HG02623 (cell line): ENCODE measurements around the gene MOB3B.

Experiments
- ATAC-seq: cut with Tn5 transposase; IDR thresholded peaks from one replicate; pipeline ENCODE4 v1.9.1; 2021; ENCODE audit warnings: moderate library complexity; ENCODE audit not compliant: unreplicated experiment

Gene MOB3B

GRCh38 chr9:27394154-27394825 lies 135.3 kb downstream of the MOB3B start:
- no peak for ATAC-seq

- no peak for ATAC-seq
These were observed 136.4 kb downstream of the MOB3B start for GRCh38 chr9:27393054-27393846.

- ATAC-seq = no peak
These were observed 137.2 kb downstream of the MOB3B start for GRCh38 chr9:27392451-27392850.

GRCh38 chr9:27391040-27391895 lies 138.3 kb downstream of the MOB3B start:
- ATAC-seq = no peak

GRCh38 chr9:27388150-27388549 lies 141.5 kb downstream of the MOB3B start:
- ATAC-seq = no peak

GRCh38 chr9:27387722-27388121 lies 141.9 kb downstream of the MOB3B start:
- ATAC-seq = no peak

GRCh38 chr9:27386571-27387091 lies 143.0 kb downstream of the MOB3B start:
- ATAC-seq = no peak

GRCh38 chr9:27385606-27386322 lies 143.8 kb downstream of the MOB3B start:
- no peak for ATAC-seq

- no peak for ATAC-seq
These were observed 145.2 kb downstream of the MOB3B start for GRCh38 chr9:27384262-27385014.

- ATAC-seq = peak; percentile 30
These were observed 146.1 kb downstream of the MOB3B start for GRCh38 chr9:27383524-27383923.

- no peak for ATAC-seq
These were observed 146.6 kb downstream of the MOB3B start for GRCh38 chr9:27382975-27383374.

GRCh38 chr9:27382308-27382707 lies 147.3 kb downstream of the MOB3B start:
- no peak for ATAC-seq

GRCh38 chr9:27379311-27380251 lies 150.0 kb downstream of the MOB3B start:
- no peak for ATAC-seq

GRCh38 chr9:27377811-27378456 lies 151.7 kb downstream of the MOB3B start:
- ATAC-seq = peak; percentile 80

GRCh38 chr9:27377147-27377807 lies 152.3 kb downstream of the MOB3B start:
- ATAC-seq = peak; percentile 21

- no peak for ATAC-seq
These were observed 155.8 kb downstream of the MOB3B start for GRCh38 chr9:27373851-27374250.

GRCh38 chr9:27372615-27373014 lies 157.0 kb downstream of the MOB3B start:
- ATAC-seq = no peak

- ATAC-seq = no peak
These were observed 158.2 kb downstream of the MOB3B start for GRCh38 chr9:27371382-27371781.
